Right atrium auricular region (tissue), 2 donors: ENCODE data around the gene SLC12A3. TPM values are rescaled to one million over a fixed set of nuclear protein-coding genes. Genes with fewer than 3 reads are reported as not detected.

Experiments used
- DNase-seq: peaks from one replicate; pipeline ENCODE4 v3.0.0-alpha.2; 2019; ENCODE audit warnings: low spot score
- H3K27ac ChIP-seq, 2 donors: fragments of 200-600 bp; sonication (generic); 1 replicate in 1 of 2; 2 replicates in 1 of 2; pipeline ENCODE4 v1.5.1; 2016 to 2019
- H3K27me3 ChIP-seq, 2 donors: fragments of 200-600 bp; sonication (generic); one replicate each; pipeline versions ENCODE4 v1.5.1 to v1.6.0; 2017 to 2019
- H3K36me3 ChIP-seq: fragments of 200-600 bp; sonication (generic); one replicate; pipeline ENCODE4 v1.5.1; 2016
- H3K4me1 ChIP-seq, 2 donors: fragments of 200-600 bp; sonication (generic); one replicate each; pipeline versions ENCODE4 v1.5.1 to v1.6.0; 2017 to 2019
- H3K4me3 ChIP-seq, 2 donors: fragments of 200-600 bp; sonication (generic); 1 replicate in 1 of 2; 2 replicates in 1 of 2; pipeline ENCODE4 v1.5.1; 2017 to 2019; ENCODE audit warnings: mild to moderate bottlenecking in 1 of 2, moderate library complexity in 1 of 2
- H3K9me3 ChIP-seq, 2 donors: fragments of 200-600 bp; sonication (generic); one replicate each; pipeline ENCODE4 v1.5.1; 2019
- total RNA-seq, 2 donors: library from RNA; depleted of rRNA; stranded (reverse); fragments of >200 nt; gene quantifications; one replicate each; pipeline ENCODE4 v1.1.0, GENCODE V29; 2016
- TF ChIP-seq, protein P1 (sequence below), 2 donors: fragments of 200-600 bp; sonication (generic); IDR thresholded peaks; one replicate each; pipeline ENCODE4 v1.5.1; 2019; ENCODE audit warnings: antibody characterized with exemption in 2 of 2

The SLC12A3 gene
- total RNA-seq, 2 donors from 2014 or later = not detected

DNA sequence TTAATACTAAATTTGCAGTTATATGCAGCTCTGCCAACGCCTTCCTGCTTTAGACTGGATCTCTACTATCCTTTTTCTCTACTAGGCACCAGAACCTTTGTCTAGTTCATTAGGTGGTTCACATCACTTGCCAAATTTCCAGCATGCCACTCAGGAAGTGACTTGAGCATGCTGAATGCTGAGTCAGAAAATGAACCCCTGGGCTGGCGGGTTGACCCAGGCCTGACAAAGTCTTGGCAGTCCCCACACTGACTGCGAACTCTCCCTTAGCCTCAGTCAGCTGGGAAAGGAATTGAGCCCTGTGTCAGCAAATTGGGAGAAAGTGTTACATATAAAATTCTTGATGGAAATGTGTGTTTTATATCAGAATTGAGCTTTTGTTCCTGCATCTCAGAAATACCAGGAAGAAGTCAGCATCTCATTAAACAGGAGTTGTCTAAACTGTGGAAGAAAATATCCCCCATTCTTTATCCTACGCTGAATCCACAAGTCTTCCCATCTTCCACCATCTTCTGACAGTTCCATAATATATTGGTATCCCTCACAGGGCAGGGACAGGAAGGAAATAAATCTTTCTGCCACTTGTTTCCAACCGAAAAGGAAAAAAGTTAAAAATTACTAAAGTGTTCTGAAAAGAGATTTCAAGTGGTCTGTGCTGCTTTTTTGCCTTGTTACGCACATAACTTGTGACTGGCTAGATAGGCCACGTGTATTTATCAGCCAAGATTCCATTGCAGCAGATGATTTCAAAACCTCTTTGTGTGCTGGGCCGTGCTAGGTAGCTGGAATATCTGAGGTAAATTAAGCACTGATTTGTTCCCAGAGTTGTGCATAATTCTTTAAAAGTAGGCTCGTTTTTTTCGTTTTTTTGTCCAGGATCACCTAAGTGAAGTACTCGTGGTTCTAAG is 16.7 kb upstream of the SLC12A3 start:
- TF ChIP-seq, protein P1, sequence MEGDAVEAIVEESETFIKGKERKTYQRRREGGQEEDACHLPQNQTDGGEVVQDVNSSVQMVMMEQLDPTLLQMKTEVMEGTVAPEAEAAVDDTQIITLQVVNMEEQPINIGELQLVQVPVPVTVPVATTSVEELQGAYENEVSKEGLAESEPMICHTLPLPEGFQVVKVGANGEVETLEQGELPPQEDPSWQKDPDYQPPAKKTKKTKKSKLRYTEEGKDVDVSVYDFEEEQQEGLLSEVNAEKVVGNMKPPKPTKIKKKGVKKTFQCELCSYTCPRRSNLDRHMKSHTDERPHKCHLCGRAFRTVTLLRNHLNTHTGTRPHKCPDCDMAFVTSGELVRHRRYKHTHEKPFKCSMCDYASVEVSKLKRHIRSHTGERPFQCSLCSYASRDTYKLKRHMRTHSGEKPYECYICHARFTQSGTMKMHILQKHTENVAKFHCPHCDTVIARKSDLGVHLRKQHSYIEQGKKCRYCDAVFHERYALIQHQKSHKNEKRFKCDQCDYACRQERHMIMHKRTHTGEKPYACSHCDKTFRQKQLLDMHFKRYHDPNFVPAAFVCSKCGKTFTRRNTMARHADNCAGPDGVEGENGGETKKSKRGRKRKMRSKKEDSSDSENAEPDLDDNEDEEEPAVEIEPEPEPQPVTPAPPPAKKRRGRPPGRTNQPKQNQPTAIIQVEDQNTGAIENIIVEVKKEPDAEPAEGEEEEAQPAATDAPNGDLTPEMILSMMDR (IDR thresholded peaks at IDR 0.05) = no peak
- Histone ChIP-seq H3K27me3 (no peaks in the 10 kb centered on the region), H3K36me3 (peaks cover 2% of the 10 kb centered on the region), H3K27ac (no peak overlapping the region), H3K4me1 (peaks cover 0 to 15% of the 10 kb centered on the region in 2 donors), H3K9me3 (no peaks in the 10 kb centered on the region), H3K4me3 (no peak overlapping the region)
- peak; percentile 68 for DNase-seq

DNA sequence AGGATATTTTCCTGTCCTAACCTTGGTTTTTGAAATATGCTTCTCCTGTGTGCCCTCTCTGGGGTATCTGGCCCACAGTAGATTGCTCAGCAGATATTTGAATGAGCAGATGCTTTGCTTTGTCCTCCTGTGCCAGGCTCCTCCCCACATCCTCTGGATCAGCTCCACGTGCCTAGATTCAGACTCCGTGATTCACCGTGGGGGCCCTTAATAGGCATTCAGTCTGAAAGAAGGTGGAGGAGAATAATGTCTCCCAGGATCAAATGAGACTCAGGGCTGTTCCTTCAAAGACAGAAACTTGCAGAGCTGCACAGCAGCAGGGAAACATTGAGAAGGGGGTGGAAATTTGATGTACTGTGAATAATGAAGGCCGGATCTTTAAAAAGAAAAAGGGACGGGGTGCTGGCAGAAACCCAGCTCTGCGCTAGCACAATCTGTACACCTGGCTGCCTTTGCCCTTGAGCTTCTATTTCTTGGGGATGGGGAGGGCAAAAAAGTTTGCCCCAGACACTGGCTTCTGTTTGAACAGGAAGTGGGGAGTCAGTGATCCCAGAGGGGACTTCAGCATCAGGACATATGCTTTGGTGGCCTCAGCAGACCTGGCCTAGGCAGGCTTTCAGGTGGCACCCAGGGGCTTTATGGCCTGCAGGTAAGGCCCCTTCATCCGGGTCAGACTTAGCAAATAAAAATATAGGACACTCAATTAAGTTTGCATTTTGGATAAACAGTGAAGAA is 15.9 kb upstream of the SLC12A3 start:
- Histone ChIP-seq H3K27me3 (no peaks in the 10 kb centered on the region), H3K27ac (no peak overlapping the region), H3K4me3 (no peak overlapping the region), H3K36me3 (no peaks in the 10 kb centered on the region), H3K9me3 (no peaks in the 10 kb centered on the region), H3K4me1 (peaks cover 0 to 15% of the 10 kb centered on the region in 2 donors)
- TF ChIP-seq, protein P1 (IDR thresholded peaks at IDR 0.05) = no peak
- DNase-seq = no peak

DNA sequence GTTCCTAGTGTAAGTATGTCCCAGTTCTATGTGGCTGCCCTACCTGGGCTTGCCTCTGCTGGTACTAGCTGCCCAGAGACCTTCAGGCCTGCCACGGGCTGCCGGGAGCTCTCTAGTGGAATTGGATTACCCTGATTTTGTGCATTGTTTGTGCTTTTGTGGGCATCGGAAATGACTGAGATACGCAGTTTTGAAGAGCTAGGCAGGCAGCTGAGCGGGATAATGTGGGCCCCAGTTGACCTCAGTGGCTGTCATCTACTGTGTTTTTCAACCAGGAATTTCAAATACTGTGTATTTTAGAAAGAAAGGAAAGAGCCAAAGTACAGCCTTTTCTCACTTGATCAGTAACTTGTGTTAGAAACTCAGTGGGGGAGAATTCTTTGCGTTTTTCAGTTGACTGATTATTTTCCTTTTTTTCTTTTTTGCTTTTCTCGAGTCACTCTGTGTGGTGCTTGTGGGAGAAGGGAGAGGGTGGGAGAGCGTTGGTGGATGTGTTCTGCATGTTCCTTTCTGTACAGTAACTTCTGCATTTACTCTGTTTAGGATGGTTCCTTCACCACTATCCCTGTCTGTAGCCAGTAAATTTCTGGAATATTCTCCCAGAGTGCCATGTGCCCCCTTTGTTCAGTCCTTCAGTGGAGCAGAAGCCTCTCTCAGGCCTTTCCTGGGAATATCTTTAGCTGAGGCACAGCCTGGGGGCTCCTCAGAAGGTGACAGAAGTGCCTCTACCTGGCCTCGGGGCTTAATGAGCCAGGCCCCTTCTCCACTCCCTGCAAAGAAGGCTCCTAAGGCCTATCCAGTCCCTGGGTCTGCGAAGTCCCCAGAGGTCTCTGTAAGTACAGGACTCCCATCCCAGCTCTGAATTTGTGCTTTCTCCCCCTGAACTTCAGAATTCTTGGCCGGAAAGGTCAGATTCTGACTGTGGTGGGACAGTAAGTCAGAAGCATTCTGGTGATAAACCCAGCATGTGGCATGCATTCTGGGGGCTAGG is 15.0 kb upstream of the SLC12A3 start:
- no peak for DNase-seq

DNA sequence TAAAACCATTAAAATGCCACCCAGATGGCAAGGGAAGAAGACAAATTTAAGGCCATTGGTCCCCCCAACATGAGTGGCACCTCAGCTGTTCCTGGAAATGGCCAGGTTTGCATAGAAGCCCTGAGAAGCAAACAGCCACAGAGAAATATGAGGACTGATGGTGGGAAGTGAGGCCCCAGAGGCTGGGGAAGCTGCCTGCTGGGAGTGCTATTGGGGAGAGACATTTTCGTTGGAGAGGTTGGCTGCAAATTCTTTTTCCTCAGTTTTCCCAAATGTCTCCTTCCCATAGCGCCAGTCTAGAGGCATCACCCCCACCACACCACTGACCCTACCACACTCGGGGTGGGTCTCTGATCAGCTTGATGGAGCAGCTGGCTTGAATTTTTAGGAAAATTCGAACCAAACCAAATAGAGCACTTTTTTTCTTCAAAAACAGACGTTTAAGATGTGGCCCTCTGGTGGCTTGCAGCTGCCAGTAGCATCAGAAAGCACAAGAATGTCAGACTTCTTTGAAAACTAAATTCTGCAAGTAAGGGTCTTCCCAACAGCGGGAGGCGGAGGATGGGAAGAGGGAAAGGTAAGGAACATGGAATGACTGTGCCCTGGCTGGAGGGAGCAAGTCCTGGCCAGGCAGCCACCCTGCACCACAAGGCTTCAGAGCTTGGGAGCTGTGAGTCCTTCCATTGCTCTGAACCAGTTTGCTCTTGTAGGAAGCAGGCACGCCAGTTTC is 13.2 kb upstream of the SLC12A3 start:
- H3K4me3 ChIP-seq = no peak overlapping the region
- H3K27ac ChIP-seq = no peak overlapping the region
- TF ChIP-seq, protein P1 (IDR thresholded peaks at IDR 0.05) = peak in 1 of 2 donors; percentile 16
- no peaks in the 10 kb centered on the region for H3K9me3 ChIP-seq
- H3K4me1 ChIP-seq = peaks cover 0 to 15% of the 10 kb centered on the region in 2 donors
- no peaks in the 10 kb centered on the region for H3K36me3 ChIP-seq
- no peak for DNase-seq
- no peaks in the 10 kb centered on the region for H3K27me3 ChIP-seq

More for the DNA sequence above, 15.0 kb upstream of the SLC12A3 start:
- H3K36me3 ChIP-seq = no peaks in the 10 kb centered on the region
- TF ChIP-seq, protein P1 (IDR thresholded peaks at IDR 0.05) = no peak
- no peak overlapping the region for H3K27ac ChIP-seq
- peaks cover 0 to 15% of the 10 kb centered on the region in 2 donors for H3K4me1 ChIP-seq
- H3K4me3 ChIP-seq = no peak overlapping the region
- no peaks in the 10 kb centered on the region for H3K27me3 ChIP-seq
- H3K9me3 ChIP-seq = no peaks in the 10 kb centered on the region

DNA sequence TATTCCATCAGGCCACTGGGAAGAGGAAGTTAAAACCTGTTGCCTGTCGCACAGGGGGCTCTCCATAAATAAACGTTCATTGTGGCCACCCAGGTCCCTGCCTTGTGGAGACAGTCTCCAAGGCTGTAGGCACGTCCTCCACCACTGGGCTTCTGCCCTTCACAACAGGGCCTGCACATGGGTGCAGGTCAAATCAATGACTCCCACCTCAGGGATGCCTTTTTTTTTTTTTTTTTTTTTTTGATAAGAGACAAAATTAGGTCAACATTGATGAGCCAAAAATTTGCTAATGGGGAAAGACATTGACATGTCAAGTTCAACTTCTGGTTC is 12.6 kb upstream of the SLC12A3 start:
- H3K4me1 ChIP-seq = peaks cover 0 to 15% of the 10 kb centered on the region in 2 donors
- H3K27me3 ChIP-seq = no peaks in the 10 kb centered on the region
- no peak for DNase-seq
- H3K4me3 ChIP-seq = no peak overlapping the region
- TF ChIP-seq, protein P1 (IDR thresholded peaks at IDR 0.05) = no peak
- no peaks in the 10 kb centered on the region for H3K36me3 ChIP-seq
- no peak overlapping the region for H3K27ac ChIP-seq
- no peaks in the 10 kb centered on the region for H3K9me3 ChIP-seq
